ENCODE measurements around the gene IL36B. TPM values are rescaled to one million over a fixed set of nuclear protein-coding genes. Genes with fewer than 3 reads are reported as not detected.

Gene IL36B
- total RNA-seq, 1 donor from 2014 or later = not detected

DNA sequence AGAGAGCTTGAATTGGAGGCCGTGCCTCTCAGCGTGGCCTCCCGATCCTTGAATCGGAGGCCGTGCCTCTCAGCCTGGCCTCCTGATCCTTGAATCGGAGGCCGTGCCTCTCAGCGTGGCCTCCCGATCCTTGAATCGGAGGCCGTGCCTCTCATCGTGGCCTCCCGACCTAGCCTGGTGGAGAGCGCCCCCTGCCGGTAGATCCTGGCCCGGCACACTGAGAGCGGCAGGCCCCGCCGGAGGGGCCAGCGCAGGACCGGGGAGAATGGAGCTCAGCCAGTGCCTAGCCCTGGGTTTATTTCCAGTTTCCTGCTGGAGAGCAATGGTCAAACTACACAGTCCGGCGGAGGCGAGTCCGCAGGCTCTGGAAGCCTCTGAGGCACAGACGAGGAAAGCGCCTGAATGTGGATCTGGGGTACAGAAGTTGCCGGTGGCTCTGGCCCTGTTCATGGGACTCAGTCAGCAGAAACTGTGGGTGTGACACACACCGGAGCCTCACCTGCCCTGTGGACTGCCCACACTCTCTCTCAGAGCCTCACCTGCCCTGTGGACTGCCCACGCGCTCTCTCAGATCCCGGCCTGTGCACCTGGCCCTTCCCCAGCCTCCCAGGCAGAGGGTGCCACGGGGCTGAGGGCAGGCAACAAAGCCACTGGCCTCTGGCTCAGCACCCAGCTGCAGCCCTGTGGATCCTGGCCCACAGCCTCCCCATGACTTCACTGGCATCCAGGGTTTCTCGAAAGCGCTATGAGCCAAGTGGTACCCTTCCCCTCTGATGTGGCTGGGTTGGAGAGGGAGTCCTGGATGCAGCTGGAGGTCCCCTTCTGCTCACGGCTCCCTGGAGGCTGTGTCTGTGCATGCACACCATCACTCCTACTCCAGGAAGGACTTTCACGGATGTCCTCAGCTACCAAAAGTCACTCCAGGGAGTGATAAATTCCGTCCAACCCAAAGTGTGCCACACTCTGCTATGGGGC lies 1.5 kb downstream of the IL36B start:
- TF ChIP-seq, protein P1, sequence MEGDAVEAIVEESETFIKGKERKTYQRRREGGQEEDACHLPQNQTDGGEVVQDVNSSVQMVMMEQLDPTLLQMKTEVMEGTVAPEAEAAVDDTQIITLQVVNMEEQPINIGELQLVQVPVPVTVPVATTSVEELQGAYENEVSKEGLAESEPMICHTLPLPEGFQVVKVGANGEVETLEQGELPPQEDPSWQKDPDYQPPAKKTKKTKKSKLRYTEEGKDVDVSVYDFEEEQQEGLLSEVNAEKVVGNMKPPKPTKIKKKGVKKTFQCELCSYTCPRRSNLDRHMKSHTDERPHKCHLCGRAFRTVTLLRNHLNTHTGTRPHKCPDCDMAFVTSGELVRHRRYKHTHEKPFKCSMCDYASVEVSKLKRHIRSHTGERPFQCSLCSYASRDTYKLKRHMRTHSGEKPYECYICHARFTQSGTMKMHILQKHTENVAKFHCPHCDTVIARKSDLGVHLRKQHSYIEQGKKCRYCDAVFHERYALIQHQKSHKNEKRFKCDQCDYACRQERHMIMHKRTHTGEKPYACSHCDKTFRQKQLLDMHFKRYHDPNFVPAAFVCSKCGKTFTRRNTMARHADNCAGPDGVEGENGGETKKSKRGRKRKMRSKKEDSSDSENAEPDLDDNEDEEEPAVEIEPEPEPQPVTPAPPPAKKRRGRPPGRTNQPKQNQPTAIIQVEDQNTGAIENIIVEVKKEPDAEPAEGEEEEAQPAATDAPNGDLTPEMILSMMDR (IDR thresholded peaks at IDR 0.05) = no peak
- intact Hi-C loops (cut with DNase I) = no loop called here

DNA sequence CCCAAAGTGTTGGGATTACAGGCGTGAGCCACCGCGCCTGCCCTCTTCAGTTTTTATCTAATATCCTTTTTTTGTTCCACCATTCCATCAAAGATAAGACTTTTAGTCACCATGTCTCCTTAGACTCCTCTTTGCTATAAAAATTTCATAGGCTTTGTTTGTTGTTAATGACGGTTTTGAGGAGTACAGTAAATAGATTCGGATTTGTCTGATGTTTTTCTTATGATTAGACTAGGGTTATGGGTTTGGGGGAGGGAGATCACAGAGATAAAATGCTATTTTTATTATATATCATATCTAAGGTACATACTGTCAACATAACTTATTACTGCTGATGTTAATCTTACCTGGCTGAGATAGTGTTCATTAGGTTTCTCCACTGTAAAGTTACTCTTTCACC lies 6.2 kb downstream of the IL36B start:
- no peaks in the 10 kb centered on the region for H3K9me3 ChIP-seq
- intact Hi-C loops (cut with DNase I) = no loop called here

More for the DNA sequence above, 1.5 kb downstream of the IL36B start:
- Histone ChIP-seq H3K4me1 (no peaks in the 10 kb centered on the region), H3K36me3 (no peaks in the 10 kb centered on the region), H3K9me3 (no peaks in the 10 kb centered on the region), H3K27ac (no peak overlapping the region), H3K4me3 (no peak overlapping the region), H3K27me3 (no peaks in the 10 kb centered on the region)
- DNase-seq (ENCODE audit: low spot score in 2 of 2) = no peak

DNA sequence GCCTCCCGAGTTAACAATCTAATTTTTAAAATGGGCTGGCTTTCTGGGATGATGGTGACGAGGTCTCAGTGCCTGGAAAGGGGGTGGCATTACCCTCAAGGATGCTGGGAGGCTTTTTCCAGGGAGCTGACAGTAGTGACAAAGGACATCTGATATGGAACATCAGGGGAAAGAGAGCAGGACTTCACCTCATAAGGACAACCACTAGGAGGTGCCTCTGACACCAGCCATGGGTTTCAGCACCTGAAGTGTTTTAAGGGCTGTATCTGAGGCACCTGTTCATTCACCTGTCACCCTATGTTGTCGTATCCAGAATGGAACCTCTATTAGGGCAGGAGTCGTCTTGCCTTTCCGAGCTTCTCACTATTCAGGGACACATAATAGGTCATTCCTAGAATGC lies 10.8 kb downstream of the IL36B start:
- no peaks in the 10 kb centered on the region for H3K36me3 ChIP-seq
- TF ChIP-seq, protein P1 (IDR thresholded peaks at IDR 0.05) = no peak
- H3K27me3 ChIP-seq = no peaks in the 10 kb centered on the region
- DNase-seq (ENCODE audit: low spot score in 2 of 2) = no peak
- intact Hi-C loops (cut with DNase I) = no loop called here
- no peaks in the 10 kb centered on the region for H3K9me3 ChIP-seq
- H3K4me3 ChIP-seq = no peak overlapping the region
- no peaks in the 10 kb centered on the region for H3K4me1 ChIP-seq
- no peak overlapping the region for H3K27ac ChIP-seq

More for the DNA sequence above, 6.2 kb downstream of the IL36B start:
- H3K36me3 ChIP-seq = no peaks in the 10 kb centered on the region
- H3K4me3 ChIP-seq = no peak overlapping the region
- TF ChIP-seq, protein P1 (IDR thresholded peaks at IDR 0.05) = no peak
- H3K4me1 ChIP-seq = no peaks in the 10 kb centered on the region
- no peak for DNase-seq (ENCODE audit: low spot score in 2 of 2)
- H3K27ac ChIP-seq = no peak overlapping the region
- H3K27me3 ChIP-seq = no peaks in the 10 kb centered on the region

DNA sequence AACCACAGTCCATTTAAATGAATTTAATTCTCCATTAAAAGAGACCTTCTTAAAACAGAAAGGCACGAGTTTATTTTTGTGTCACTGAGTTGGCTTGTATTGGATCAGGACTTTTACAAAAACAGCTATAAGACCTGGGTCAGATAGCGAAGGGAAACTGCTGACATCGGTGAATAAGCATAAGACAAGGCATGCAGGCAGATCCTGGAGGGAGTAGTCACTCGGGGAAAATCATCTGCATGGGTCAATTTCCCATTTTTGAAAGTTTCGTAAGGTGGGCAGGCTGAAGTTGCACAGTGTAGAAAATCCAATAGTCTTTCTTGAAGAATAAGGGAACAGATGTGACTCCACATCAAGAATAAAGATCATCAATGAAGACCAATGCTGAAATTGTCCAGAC lies 12.9 kb downstream of the IL36B start:
- Histone ChIP-seq H3K4me1 (no peaks in the 10 kb centered on the region), H3K27me3 (no peaks in the 10 kb centered on the region), H3K9me3 (no peaks in the 10 kb centered on the region), H3K36me3 (no peaks in the 10 kb centered on the region), H3K27ac (no peak overlapping the region), H3K4me3 (no peak overlapping the region)
- no peak for DNase-seq (ENCODE audit: low spot score in 2 of 2)
- TF ChIP-seq, protein P1 (IDR thresholded peaks at IDR 0.05) = no peak
- intact Hi-C loops (cut with DNase I) = no loop called here

DNA sequence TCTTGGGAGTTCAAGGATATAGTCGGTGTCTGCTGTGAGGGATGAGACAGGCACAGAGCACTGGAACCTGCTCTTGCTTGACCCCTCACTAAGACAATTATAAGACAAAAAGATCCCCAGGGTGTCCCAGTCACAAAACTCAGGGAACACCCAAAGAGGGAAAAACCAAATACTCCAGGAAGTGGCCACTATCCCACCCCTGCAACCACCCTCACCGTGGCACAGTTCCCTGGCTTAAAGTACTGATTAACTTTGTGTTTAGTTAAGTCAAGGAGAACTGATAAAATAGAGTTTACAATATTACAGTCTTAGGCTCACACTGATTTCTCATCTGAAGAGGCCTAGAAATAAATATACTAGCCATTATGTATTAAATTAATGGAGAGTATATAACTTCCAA lies 13.5 kb downstream of the IL36B start:
- H3K4me3 ChIP-seq = no peak overlapping the region
- no peaks in the 10 kb centered on the region for H3K9me3 ChIP-seq
- intact Hi-C loops (cut with DNase I) = no loop called here
- H3K36me3 ChIP-seq = no peaks in the 10 kb centered on the region
- H3K27ac ChIP-seq = no peak overlapping the region
- H3K4me1 ChIP-seq = no peaks in the 10 kb centered on the region
- no peak for DNase-seq (ENCODE audit: low spot score in 2 of 2)
- TF ChIP-seq, protein P1 (IDR thresholded peaks at IDR 0.05) = no peak
- H3K27me3 ChIP-seq = no peaks in the 10 kb centered on the region
